ENCODE results near the gene GNAQ.

Gene GNAQ

DNA sequence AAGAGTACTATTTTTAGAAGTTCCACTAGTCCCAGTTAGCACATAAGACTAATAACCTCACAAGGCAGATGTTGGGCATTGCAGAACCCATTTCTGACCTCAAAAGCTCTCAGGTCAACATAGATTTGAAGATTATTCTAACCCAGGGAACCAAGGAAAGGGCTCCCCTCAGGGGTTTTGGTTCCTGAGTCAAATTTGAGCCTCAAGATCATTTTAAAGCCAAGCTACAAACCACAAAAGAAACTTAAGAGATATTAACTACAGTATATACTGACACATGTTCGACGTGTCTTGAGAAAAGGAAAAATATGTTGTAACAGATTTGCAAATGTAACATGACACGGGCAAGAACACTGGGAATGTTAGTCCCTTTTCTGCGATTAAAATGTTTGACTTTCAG is 88.6 kb downstream of the GNAQ start:
- WGBS (ENCODE audit: extremely low coverage, insufficient coverage, insufficient read length): no CpG with 5 or more reads among the region's 4 CpGs

DNA sequence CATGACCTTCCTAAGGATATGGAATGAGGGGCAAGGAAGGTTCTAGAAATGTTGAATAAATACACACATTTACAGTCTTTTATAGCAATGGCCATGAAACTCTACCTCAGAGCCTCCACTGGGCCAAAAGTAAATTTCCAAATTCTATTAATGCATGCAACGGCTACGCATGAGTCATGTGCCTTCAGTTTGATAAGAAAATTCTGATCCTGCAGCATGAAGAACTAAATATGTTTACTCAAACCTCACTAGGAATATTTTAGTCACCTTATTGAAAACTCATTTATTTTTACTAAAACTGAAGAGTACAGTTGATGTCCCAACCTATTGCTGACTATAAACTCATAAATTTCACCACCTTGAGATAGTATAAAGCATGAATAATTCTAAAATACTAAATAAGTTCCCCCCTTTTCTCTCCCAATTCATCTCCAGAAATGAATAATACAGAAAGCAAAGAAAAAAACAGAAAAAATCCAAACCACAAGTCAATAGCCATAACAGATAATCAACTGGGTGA is 92.4 kb downstream of the GNAQ start:
- no peaks in the 10 kb centered on the region for H3K79me2 ChIP-seq (ENCODE audit: control insufficient read depth, insufficient read depth, low read length, poor library complexity)
- no peak overlapping the region for H3K14ac ChIP-seq (ENCODE audit: low read length)
- no peaks in the 10 kb centered on the region for H3K79me1 ChIP-seq (ENCODE audit: low read length)
- no peak overlapping the region for H3K23ac ChIP-seq (ENCODE audit: low read length)
- no peaks in the 10 kb centered on the region for H3K27me3 ChIP-seq (ENCODE audit: insufficient read depth, low read length)
- no peak overlapping the region for H4K8ac ChIP-seq (ENCODE audit: low read depth, low read length)
- H3K4me1 ChIP-seq (ENCODE audit: control insufficient read depth in 1 of 2, insufficient read depth in 2 of 2, low read length in 2 of 2): peaks cover under 1 to 2% of the 10 kb centered on the region in 2 experiments
- H3K36me3 ChIP-seq (ENCODE audit: control insufficient read depth in 1 of 2, insufficient read depth in 2 of 2, low read length in 2 of 2): no peaks in the 10 kb centered on the region
- WGBS (ENCODE audit: extremely low coverage, insufficient coverage, insufficient read length): no CpG with 5 or more reads among the region's 2 CpGs
- H3K4ac ChIP-seq (ENCODE audit: low read depth, low read length): no peak overlapping the region
- H3K9me3 ChIP-seq (ENCODE audit: insufficient read depth, low read depth, low read length): no peaks in the 10 kb centered on the region
- no peak overlapping the region for H3K27ac ChIP-seq (ENCODE audit: low read depth, low read length)
- H2AK5ac ChIP-seq (ENCODE audit: low read length): no peak overlapping the region
- H4K91ac ChIP-seq (ENCODE audit: low read depth, low read length): no peak overlapping the region
- no peak overlapping the region for H2AFZ ChIP-seq (ENCODE audit: insufficient read depth, low read length, poor library complexity)
- H4K12ac ChIP-seq (ENCODE audit: low read depth, low read length): no peak overlapping the region
- no peak overlapping the region for H2BK120ac ChIP-seq (ENCODE audit: insufficient read depth, low read length, poor library complexity)
- H3K18ac ChIP-seq (ENCODE audit: low read length): peak overlapping the region; percentile 46
- no peak overlapping the region for H2BK12ac ChIP-seq (ENCODE audit: low read length)
- no peak overlapping the region for H3K4me2 ChIP-seq (ENCODE audit: low read length)
- H2BK5ac ChIP-seq (ENCODE audit: low read depth, low read length, poor library complexity): no peak overlapping the region
- H3K9ac ChIP-seq (ENCODE audit: low read length): no peak overlapping the region
- peak in 1 of 2 donors; percentile 47 for DNase-seq
- no peak overlapping the region for H3K4me3 ChIP-seq (ENCODE audit: low read depth, low read length)

More for the DNA sequence above, 88.6 kb downstream of the GNAQ start:
- Histone ChIP-seq H2BK120ac (ENCODE audit: insufficient read depth, low read length, poor library complexity) (no peak overlapping the region), H2AFZ (ENCODE audit: insufficient read depth, low read length, poor library complexity) (no peak overlapping the region), H3K4me2 (ENCODE audit: low read length) (no peak overlapping the region), H4K8ac (ENCODE audit: low read depth, low read length) (no peak overlapping the region), H2AK5ac (ENCODE audit: low read length) (no peak overlapping the region), H3K9ac (ENCODE audit: low read length) (no peak overlapping the region), H3K27me3 (ENCODE audit: insufficient read depth, low read length) (no peaks in the 10 kb centered on the region), H3K27ac (ENCODE audit: low read depth, low read length) (no peak overlapping the region), H3K4me1 (ENCODE audit: control insufficient read depth in 1 of 2, insufficient read depth in 2 of 2, low read length in 2 of 2) (peaks cover 9 to 14% of the 10 kb centered on the region in 2 experiments), H2BK5ac (ENCODE audit: low read depth, low read length, poor library complexity) (no peak overlapping the region), H3K14ac (ENCODE audit: low read length) (no peak overlapping the region), H3K79me1 (ENCODE audit: low read length) (no peaks in the 10 kb centered on the region), H3K9me3 (ENCODE audit: insufficient read depth, low read depth, low read length) (no peaks in the 10 kb centered on the region), H3K23ac (ENCODE audit: low read length) (no peak overlapping the region), H3K18ac (ENCODE audit: low read length) (no peak overlapping the region), H3K36me3 (ENCODE audit: control insufficient read depth in 1 of 2, insufficient read depth in 2 of 2, low read length in 2 of 2) (no peaks in the 10 kb centered on the region), H3K4me3 (ENCODE audit: low read depth, low read length) (no peak overlapping the region), H2BK12ac (ENCODE audit: low read length) (no peak overlapping the region), H4K91ac (ENCODE audit: low read depth, low read length) (no peak overlapping the region), H4K12ac (ENCODE audit: low read depth, low read length) (no peak overlapping the region), H3K4ac (ENCODE audit: low read depth, low read length) (no peak overlapping the region), H3K79me2 (ENCODE audit: control insufficient read depth, insufficient read depth, low read length, poor library complexity) (no peaks in the 10 kb centered on the region)
- peak in 1 of 2 donors; percentile 37 for DNase-seq

DNA sequence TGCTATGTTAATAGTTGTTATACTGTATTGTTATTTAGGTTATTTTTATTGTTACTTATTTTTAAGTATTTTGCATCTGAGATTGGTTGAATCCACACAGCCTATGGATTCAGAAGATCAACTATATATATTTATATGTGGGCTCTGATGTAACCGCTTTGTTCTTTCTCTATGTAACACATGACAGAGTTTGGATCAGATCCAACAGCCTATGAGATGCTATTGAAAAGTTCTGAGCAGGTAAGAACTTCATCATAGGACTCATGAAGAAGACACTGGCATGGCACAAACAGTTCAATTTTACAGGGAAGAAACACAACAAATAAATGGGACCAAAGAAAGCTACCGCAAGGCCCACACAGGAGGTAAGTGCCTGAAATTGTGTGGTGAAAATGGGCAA is 93.4 kb downstream of the GNAQ start:
- no peak for DNase-seq
- Histone ChIP-seq H4K91ac (ENCODE audit: low read depth, low read length) (no peak overlapping the region), H3K27ac (ENCODE audit: low read depth, low read length) (no peak overlapping the region), H2BK5ac (ENCODE audit: low read depth, low read length, poor library complexity) (no peak overlapping the region), H3K27me3 (ENCODE audit: insufficient read depth, low read length) (no peaks in the 10 kb centered on the region), H3K4me3 (ENCODE audit: low read depth, low read length) (no peak overlapping the region), H4K8ac (ENCODE audit: low read depth, low read length) (no peak overlapping the region), H3K4me2 (ENCODE audit: low read length) (no peak overlapping the region), H3K18ac (ENCODE audit: low read length) (no peak overlapping the region), H3K9ac (ENCODE audit: low read length) (no peak overlapping the region), H3K23ac (ENCODE audit: low read length) (no peak overlapping the region), H3K14ac (ENCODE audit: low read length) (no peak overlapping the region), H3K79me2 (ENCODE audit: control insufficient read depth, insufficient read depth, low read length, poor library complexity) (no peaks in the 10 kb centered on the region), H2AK5ac (ENCODE audit: low read length) (no peak overlapping the region), H3K4me1 (ENCODE audit: control insufficient read depth in 1 of 2, insufficient read depth in 2 of 2, low read length in 2 of 2) (peaks cover 3 to 4% of the 10 kb centered on the region in 2 experiments), H2BK12ac (ENCODE audit: low read length) (no peak overlapping the region), H2AFZ (ENCODE audit: insufficient read depth, low read length, poor library complexity) (no peak overlapping the region), H3K36me3 (ENCODE audit: control insufficient read depth in 1 of 2, insufficient read depth in 2 of 2, low read length in 2 of 2) (no peaks in the 10 kb centered on the region), H3K9me3 (ENCODE audit: insufficient read depth, low read depth, low read length) (no peaks in the 10 kb centered on the region), H4K12ac (ENCODE audit: low read depth, low read length) (no peak overlapping the region), H2BK120ac (ENCODE audit: insufficient read depth, low read length, poor library complexity) (no peak overlapping the region), H3K79me1 (ENCODE audit: low read length) (no peaks in the 10 kb centered on the region), H3K4ac (ENCODE audit: low read depth, low read length) (no peak overlapping the region)
- no CpG with 5 or more reads among the region's 2 CpGs for WGBS (ENCODE audit: extremely low coverage, insufficient coverage, insufficient read length)

DNA sequence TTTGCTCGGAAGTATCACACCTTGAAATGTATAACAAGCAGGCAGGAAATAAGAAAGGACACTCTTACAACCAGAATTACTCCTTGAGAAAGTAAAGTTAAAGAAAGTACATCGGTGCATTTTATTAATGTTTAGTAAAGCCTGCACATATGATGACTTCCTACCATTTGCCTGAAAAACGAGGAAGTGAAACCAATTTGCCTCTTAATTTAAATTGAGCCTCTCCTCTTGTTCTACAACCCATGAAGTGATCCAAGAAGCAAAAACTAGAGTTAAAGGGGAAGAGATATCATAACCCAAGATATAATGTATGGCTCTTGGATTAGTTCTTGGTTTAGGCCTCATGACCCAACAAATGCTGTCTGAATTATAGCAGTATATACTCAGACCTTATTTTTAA is 95.6 kb downstream of the GNAQ start:
- Histone ChIP-seq H2BK120ac (ENCODE audit: insufficient read depth, low read length, poor library complexity) (no peak overlapping the region), H3K4ac (ENCODE audit: low read depth, low read length) (no peak overlapping the region), H3K23ac (ENCODE audit: low read length) (no peak overlapping the region), H3K9ac (ENCODE audit: low read length) (no peak overlapping the region), H2AK5ac (ENCODE audit: low read length) (no peak overlapping the region), H3K27me3 (ENCODE audit: insufficient read depth, low read length) (no peaks in the 10 kb centered on the region), H3K9me3 (ENCODE audit: insufficient read depth, low read depth, low read length) (no peaks in the 10 kb centered on the region), H3K18ac (ENCODE audit: low read length) (no peak overlapping the region), H3K4me3 (ENCODE audit: low read depth, low read length) (no peak overlapping the region), H3K4me1 (ENCODE audit: control insufficient read depth in 1 of 2, insufficient read depth in 2 of 2, low read length in 2 of 2) (peaks cover 6 to 10% of the 10 kb centered on the region in 2 experiments), H3K27ac (ENCODE audit: low read depth, low read length) (no peak overlapping the region), H4K91ac (ENCODE audit: low read depth, low read length) (no peak overlapping the region), H3K4me2 (ENCODE audit: low read length) (no peak overlapping the region), H4K8ac (ENCODE audit: low read depth, low read length) (no peak overlapping the region), H4K12ac (ENCODE audit: low read depth, low read length) (no peak overlapping the region), H3K36me3 (ENCODE audit: control insufficient read depth in 1 of 2, insufficient read depth in 2 of 2, low read length in 2 of 2) (no peaks in the 10 kb centered on the region), H2BK12ac (ENCODE audit: low read length) (no peak overlapping the region), H3K79me2 (ENCODE audit: control insufficient read depth, insufficient read depth, low read length, poor library complexity) (no peaks in the 10 kb centered on the region), H2AFZ (ENCODE audit: insufficient read depth, low read length, poor library complexity) (no peak overlapping the region), H2BK5ac (ENCODE audit: low read depth, low read length, poor library complexity) (no peak overlapping the region), H3K79me1 (ENCODE audit: low read length) (no peaks in the 10 kb centered on the region), H3K14ac (ENCODE audit: low read length) (no peak overlapping the region)
- DNase-seq: no peak
- no CpG with 5 or more reads among the region's 3 CpGs for WGBS (ENCODE audit: extremely low coverage, insufficient coverage, insufficient read length)
